Astrocyte of the spinal cord (primary cell): ENCODE results near the gene CCN5.
A peak's percentile ranks its signal among the peaks of the same experiment; 100 is the strongest.

Experiments used
- DNase-seq: peaks from one replicate; pipeline ENCODE4 v3.0.0; 2011; ENCODE audit warnings: low read depth, low spot score
- H3K4me3 ChIP-seq: 2 replicates; pipeline ENCODE4 v1.5.1; 2011; ENCODE audit warnings: low read depth, mild to moderate bottlenecking, low read length, moderate library complexity
- in situ Hi-C: cut with HindIII; loops from 2 replicates; pipeline ENCODE4 v1.10.0; 2017; ENCODE audit warnings: low sequenced_read_pairs
- TF ChIP-seq, protein P1 (sequence below): IDR thresholded peaks from 2 replicates; pipeline ENCODE4 v1.5.1; 2012; ENCODE audit warnings: low read depth, mild to moderate bottlenecking, low read length, inconsistent platforms

Gene CCN5

DNA sequence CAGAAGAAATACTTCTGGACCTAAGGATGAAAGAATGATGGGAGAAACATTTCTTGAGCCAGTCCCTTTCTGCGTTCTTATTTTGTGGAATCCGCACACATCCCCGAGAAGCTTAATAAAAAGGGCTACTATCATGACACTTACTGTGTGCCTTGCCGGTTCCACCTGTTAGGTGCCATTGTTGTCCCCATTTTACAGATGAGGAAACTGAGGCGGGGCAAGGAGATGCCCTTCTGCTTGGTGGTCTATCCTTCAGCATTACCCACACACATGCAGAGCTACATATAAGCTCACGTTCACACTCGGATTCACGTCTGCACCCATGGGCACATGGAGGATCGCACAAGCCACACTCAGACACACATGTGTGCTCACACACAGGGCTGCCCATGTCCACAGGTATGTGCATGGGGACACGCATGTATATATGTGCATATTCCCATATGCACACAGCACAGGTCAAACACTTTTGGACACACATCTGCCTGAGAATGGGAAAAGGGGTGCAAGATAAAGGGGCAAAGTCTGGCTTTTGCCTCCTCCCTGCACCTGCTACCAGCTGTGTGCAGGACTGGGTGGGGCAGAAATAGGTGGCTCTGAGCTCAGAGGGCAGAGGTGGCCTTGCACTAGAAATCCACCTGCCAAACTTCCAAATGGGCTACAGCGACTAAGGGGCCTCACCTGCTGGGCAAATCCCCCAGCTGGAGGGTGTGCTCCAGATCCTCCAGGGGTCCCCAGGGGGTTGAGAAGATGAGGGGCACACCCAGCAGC, 33.2 kb upstream of the CCN5 start:
- TF ChIP-seq, protein P1, sequence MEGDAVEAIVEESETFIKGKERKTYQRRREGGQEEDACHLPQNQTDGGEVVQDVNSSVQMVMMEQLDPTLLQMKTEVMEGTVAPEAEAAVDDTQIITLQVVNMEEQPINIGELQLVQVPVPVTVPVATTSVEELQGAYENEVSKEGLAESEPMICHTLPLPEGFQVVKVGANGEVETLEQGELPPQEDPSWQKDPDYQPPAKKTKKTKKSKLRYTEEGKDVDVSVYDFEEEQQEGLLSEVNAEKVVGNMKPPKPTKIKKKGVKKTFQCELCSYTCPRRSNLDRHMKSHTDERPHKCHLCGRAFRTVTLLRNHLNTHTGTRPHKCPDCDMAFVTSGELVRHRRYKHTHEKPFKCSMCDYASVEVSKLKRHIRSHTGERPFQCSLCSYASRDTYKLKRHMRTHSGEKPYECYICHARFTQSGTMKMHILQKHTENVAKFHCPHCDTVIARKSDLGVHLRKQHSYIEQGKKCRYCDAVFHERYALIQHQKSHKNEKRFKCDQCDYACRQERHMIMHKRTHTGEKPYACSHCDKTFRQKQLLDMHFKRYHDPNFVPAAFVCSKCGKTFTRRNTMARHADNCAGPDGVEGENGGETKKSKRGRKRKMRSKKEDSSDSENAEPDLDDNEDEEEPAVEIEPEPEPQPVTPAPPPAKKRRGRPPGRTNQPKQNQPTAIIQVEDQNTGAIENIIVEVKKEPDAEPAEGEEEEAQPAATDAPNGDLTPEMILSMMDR: no peak
- DNase-seq: no peak
- H3K4me3 ChIP-seq: no peak overlapping the region
- in situ Hi-C loops: no loop called here

GRCh38 chr20:44683263-44684046, 31.7 kb upstream of the CCN5 start:
- in situ Hi-C loops: no loop called here
- no peak for DNase-seq
- TF ChIP-seq, protein P1: peak; percentile 60

GRCh38 chr20:44684047-44684967, 30.9 kb upstream of the CCN5 start:
- no peak for DNase-seq
- TF ChIP-seq, protein P1: no peak
- in situ Hi-C loops: no loop called here
- no peak overlapping the region for H3K4me3 ChIP-seq

More at GRCh38 chr20:44683263-44684046, 31.7 kb upstream of the CCN5 start:
- no peak overlapping the region for H3K4me3 ChIP-seq

DNA sequence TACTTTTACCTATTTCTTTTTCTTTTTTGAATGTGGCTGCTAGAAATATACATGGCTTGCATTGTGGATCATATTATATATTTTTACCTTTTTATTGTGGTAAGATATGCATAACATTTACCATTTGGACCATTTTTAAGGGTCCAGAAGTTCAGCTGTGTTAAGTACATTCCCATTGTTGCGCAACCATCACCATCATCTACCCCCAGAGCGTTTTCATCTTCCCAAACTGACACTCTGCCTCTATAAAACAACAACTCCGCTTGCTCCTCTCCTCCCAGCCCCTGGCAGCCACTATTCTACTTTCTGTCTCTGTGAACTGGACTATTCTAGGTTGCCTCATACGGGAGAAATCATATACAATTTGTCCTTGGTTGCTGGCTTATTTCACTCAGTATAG, 28.2 kb upstream of the CCN5 start:
- no peak overlapping the region for H3K4me3 ChIP-seq
- DNase-seq: no peak
- in situ Hi-C loops: no loop called here
- TF ChIP-seq, protein P1: no peak

GRCh38 chr20:44688053-44688625, 27.0 kb upstream of the CCN5 start:
- H3K4me3 ChIP-seq: no peak overlapping the region
- TF ChIP-seq, protein P1: peak; percentile 12
- in situ Hi-C loops: no loop called here
- DNase-seq: no peak

GRCh38 chr20:44689809-44690208, 25.4 kb upstream of the CCN5 start:
- no peak for DNase-seq
- TF ChIP-seq, protein P1: no peak
- no peak overlapping the region for H3K4me3 ChIP-seq
- in situ Hi-C loops: no loop called here
